Inferior parietal cortex (tissue), 1 donor: Measurements from ENCODE around the gene GATA3.

Experiments
- DNase-seq: peaks from one replicate; pipeline ENCODE4 v3.0.0-alpha.2; 2016; ENCODE audit errors: extremely low spot score

Gene GATA3

DNA sequence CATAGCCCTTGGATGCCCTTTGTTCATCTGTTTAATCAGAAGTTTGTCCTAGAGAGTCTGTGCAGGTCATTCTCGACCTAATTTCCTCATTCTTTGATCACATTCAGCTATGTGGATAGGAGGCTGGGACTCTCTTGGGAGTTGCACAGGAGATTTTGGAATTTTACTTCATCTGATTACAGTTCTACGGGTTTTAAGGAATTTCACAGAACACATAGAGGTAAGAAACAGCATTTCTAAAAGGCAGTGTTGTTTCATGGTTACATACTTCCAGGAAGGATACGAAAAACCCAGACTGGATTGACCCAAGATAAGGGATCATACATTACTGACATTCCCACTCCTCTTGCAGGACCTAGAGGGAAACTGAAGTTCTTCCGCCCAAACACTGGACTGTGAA is 45.9 kb downstream of the GATA3 start:
- DNase-seq, result no peak

DNA sequence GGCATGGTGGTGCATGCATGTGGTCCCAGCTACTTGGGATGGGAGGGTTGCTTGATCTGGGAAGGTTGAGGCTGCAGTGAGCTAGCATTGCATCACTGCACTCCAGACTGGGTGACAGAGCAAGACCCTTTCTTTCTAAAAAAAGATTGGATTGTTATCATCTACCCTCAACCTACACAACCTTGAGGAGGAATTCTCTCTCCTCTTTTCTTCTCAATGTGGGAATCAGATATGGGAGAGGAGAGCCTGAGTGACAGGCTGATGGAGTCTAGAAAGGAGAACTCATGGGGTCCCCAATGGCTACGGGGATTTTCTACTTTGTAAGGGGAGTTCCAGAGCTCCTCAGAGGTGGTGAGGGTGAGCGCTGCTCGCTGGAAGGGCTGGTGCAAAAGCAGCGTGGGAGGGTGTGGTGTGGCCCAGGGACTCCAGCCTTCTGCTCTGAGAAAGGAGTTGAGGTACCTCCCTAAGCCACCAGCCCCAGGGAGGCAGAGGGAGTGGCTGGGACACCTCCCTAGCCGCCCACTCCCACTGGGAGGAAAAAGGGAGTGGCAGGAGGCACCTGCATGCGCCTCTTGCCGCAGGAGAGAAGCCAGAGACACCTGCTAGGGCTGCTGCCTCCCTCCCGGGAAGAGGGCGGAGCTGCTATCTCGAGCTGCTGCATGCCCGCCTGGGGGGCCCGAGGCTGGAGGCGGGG is 48.4 kb downstream of the GATA3 start:
- DNase-seq, result no peak

DNA sequence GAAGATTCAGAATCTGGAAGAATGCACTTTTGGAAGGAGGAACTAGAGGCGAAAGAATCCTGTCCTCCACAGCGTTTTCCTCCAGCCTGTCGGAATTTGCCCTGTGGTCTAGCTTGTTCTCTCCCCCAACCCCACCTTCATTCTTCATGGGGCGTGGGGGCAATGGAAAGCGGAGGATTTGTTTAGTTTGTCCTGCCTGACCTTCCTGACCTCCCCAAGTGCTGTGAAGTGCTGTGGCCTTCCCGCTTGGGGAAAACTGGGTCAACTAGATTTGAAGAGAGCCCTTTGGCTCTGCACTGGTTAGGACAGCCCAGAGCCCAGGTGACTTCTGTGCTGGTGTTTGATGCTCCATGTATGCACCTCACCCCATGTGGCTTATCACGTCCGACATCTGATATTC is 49.1 kb downstream of the GATA3 start:
- DNase-seq, result no peak

DNA sequence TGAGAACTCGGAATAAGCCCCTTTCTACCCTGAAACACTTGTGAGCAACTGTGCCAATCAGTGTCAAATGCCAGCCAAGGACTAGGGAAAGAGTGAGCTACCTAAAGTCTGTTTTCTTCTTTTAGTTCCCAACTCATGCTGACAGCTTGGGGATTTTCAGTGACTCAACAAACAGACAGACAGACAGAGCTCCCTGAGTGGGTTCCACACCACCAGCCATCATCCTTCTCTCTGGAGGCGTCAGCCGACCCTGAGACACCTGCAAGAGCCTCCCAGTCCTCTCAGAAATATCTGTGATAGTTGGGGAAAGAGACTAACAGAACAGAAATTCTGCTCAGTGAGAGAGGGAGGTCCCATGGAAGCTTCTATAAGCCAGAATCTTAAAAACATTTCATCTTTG is 49.5 kb downstream of the GATA3 start:
- DNase-seq, result no peak

DNA sequence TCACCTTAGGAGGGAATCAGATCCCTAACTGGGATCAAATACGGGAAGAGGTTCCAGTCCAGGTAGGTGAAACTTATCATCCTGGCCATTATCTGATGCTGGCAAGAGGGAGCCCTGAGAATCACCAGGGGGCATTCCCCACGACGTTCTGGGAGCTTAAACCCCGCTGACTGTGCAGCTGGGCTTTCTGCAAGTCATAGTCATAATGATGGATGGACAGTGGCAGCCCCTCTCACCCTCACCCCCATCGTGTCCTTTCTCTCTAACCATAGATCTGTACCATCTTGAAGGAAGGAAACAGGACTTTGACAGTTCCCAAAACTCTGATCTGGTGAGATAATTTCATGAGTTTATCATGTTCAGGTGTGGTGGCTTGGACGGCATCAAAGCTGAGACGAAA is 50.2 kb downstream of the GATA3 start:
- DNase-seq, result no peak

DNA sequence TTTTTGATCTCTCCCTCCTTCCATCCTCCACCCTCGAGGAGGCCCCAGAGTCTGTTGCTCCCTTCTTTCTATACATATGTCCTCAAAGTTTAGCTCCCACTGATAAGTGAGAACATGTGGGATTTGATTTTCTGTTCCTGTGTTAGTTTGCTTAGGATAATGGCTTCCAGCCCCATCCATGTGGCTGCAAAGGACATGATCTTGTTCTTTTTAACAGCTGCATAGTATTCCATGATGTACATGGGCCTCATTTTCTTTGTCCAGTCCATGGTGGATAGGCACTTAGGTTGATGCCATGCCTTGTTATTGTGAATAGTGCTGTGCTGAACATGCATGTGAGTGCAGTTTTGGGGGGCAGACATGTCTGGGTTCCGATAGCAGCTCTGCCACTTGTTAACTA is 51.4 kb downstream of the GATA3 start:
- no peak for DNase-seq

DNA sequence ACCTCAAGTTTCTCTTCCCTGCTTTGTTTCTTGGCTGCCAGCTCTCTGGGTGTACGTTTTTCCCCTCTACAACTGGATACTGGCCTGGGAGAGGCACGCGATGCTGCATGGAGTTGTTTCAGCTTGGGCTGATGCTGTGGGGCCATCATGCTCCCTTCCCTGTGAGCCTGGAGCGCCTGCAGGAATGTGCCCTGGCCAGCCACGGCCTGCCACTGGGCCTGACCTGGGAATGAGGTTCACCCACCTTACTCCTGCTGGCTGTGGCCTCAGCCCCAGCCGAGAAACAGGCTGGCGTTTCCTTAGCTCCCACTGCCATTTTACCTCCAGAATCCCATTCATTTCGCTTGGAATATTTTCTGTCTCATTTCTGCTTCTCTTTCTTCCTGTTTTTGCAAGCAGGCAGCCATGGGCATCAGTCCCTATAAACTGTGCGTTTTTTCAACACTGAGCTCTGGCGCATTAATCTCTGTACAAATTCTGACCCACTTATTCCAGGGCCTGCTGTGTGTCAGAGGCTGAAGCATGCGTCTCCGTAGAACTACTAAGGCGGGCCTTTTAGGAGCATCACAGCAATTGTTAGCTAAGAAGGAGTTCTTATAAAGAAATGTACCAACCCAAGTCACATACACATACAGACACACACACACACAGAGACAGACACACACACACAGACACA is 57.9 kb downstream of the GATA3 start:
- no peak for DNase-seq

DNA sequence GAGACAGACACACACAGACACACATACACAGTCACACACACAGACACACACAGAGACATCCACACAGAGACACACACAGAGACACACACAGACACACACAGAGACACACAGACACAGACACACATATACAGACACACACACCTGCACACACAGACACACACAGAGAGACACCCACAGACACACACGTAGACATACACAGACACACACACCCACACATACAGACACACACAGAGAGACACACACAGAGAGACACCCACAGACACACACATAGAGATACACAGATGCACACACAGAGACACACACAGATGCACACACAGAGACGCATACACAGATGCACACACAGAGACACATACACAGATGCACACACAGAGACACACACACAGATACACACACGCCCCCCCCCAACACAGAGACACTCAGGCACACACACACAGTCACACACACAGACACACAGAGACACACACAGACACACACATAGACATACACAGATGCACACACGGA is 58.5 kb downstream of the GATA3 start:
- no peak for DNase-seq

DNA sequence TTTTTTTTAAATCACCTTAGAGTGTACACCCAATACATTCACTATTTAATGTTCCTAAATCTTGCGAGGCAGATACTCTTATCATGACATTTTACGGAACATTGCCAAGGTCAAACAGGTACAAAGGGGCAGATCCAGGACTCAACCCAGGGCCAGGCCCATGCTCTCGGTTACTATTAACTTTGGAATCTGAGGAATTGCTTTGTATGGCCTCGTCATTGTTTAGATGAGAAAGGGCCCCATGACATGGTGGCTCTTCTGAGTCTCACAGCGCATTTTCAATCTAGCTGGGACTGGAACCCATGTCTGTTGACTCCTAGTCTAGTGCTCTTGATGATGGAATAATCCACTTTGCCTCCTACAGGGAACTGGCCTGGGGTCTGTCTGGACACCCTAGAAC is 59.1 kb downstream of the GATA3 start:
- no peak for DNase-seq

DNA sequence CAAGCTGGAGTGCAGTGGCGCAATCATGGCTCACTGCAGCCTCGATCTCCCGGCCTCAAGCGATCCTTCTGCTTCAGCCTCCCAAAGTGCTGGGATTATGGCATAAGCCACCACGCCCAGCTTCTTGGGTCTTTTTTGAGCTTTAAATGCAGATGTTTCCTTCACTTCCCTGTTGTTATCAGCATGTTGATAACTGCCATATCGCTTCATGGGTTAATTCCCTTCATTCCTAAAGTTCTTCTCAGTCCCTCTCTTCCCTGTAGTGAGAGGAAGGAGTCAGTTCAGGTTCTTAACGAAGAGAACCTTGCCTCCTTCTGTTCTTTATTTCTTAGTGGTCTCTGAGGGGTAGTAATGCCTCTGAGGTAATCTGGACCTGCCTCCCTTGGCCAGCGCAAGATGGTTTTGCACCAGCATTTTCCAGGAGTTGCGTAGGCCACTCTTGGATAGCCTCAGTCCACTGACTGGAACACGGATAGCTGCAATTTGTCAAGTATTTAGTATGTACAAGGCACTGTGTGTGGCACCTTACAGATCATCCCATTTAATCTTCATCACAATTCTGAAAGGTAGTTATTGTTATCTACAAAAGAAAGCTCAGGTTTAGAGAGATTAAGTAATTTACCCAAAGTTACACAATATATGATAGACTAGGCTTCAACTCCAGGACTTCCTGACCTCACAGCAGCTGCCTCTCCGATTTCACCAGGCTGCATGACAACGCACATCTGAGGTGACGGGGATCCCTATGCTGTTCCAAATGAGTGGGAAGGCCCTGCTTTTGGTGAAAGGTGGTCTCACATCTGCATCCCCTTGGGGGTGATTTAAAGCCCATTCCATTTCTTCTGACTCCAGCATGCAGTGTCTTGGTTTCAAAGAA is 60.5 kb downstream of the GATA3 start:
- no peak for DNase-seq

DNA sequence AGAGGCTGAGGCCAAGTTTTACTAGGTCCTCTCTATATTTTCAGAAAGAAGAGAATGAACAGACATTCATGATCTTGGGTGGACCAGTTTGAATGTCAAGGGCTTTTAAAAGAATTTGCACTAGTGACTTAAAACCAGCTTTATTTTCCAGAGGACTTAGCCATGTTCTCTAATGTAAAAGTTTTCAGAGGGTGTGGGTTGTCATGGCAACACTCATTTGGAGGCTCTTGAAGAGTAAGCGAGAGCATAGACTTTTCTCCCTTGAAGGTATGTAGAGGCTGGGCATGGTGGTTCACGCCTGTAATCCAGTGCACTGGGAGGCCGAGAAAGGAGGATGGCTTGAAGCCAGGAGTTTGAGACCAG is 61.1 kb downstream of the GATA3 start:
- no peak for DNase-seq

DNA sequence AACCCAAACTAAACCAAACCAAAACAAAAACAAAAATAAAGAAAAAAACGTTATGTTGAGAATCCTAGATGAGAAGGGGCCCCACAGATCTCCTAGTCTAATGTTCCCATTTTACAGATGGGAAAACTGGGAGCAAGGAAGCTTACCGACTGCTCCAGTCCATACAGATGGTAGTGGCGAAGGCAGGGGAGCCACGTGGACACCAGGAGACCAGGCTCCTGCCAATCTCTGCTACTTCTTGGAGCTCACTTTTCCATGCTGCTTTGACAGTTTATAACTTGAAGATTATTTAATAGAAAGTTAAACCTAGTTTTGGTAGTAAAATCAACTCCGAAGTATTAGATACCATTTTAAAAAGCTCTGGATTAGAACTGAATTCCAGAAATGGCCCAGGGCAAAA is 62.0 kb downstream of the GATA3 start:
- no peak for DNase-seq

DNA sequence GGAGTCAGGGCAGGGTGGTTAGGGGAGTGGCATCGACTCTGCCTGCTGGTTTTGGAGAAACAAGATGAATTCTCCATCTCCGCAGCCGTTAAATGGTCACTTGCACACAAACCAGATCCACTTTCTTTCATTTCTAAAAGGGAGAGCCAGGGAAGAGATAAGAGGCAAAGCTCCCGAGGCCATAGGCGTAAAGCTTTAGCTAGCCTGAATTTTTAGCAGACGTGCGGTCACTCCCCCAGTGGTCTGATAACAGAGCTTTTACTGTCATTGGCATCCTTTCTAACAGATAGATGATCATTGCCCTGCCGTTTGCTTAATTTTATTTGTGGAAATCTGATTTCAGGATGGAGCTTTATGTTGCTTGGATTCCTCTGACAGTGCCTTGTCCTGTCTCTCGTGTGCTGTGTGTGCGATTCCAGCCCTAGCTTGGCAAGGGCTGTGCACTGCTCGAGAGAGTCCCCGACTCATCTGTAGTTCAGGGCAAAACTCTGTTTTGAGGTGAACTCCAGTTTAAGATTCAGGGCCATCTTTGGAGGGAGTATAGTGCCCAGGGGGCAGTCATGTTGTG is 62.5 kb downstream of the GATA3 start:
- DNase-seq, result no peak

DNA sequence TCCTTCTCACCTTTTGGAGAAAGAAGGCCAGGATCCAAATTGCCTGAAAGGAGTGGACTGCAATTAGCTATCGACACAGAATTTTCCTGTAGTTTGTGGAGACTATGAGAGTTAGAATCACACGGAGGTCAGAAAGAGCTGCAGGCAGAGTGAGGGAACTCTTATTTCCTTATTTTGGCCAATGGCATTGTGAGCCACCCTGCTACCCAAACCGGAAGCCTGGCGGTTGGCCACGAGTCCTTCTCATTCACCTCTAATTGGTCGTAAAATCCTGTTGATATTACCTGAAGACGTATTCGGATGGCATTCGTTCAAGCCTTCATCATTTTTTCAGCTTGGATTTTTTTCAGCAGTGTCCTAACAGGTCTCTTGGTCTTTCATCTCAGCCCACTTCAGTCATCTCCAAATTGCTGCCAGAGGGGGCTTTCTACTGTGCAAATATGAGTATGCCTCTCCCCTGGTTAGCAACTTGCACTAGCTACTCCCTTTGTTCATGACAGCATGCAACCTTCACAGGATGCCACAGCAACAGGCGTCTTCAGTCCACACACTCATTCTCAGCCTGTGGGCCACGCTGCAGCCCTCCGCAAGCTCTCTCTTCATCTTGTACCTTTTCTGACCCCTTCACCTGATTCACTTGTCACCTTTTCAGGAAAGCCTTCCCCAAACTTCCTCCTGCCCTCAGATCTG is 66.9 kb downstream of the GATA3 start:
- DNase-seq, result no peak

DNA sequence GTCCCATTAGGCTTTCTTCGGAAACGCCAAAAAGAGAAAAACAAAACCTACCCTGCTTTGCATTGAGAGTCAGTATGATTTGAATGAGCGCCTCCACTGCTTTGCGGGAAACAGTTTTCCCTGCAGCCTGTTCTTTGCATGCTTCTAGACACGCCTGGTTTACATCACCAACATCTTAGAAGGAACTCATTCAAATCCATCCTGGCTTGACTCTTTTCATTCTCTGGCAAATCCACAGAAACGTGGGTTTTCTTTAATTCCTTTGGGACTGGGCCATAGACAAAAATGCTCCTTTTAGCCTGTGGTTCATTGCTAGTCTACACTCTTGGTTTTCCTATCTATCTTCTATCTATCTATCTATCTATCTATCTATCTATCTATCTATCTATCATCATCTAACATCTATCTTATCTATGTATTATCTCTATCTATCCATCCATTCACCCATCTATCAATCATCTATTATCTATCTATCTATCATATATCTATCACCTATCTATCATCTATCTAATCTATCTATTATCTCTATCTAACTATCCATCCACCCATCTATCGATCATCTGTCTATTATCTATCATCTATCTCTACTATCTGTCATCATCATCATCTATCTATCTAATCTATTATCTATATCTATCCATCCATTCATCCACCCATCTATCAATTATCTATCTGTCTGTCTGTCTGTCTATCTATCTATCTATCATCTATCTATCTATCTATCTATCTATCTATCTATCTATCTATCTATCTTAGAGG is 68.3 kb downstream of the GATA3 start:
- DNase-seq, result no peak

DNA sequence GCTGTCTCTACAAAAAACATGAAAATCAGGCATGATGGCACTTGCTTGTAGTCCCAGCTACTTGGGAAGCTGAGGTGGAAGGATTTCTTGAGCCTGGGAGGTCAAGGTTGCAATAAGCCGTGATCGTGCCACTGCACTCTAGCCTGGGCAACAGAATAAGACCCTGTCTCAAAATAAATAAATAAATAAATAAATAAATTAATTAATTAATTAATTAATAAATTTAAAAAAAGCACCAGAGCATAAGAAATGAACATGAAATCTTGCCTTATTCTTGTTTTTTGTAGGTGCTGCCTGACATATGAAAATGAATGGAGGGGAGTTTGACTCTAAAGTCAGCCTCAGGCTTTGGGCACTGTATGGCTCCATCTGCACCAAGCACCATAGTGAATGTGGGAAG is 69.9 kb downstream of the GATA3 start:
- DNase-seq, result no peak
